NCI-H1694 treated with DMSO at 0.1 percent for 48 hours (cell line): ENCODE data around the gene SULT1A2.
"Not testable (repeated sequence)": the region's sequence is repeated elsewhere in the genome, so short reads cannot be mapped to it uniquely, and the experiment has no call there.

Source experiments
- DNase-seq: peaks from one replicate; lab custom pipeline; 2025; lab: John Stamatoyannopoulos, UW

The SULT1A2 gene

DNA sequence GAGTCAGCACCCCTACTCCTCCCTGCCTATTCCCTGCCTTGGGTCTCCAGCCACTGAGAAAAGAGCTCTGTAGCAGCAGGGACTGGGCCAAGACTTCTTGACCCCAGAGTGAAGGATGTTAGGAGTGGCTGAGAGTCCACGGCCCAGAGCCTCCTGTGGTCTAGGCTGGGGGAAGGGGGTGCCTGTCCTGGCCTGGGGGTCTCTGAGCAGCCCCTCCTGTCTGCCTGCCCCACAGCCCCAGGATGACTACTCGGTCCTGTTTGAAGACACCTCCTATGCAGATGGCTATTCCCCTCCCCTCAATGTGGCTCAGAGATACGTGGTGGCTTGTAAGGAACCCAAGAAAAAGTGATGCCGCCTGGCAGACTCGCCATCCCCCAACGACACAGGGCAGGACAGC lies 5.5 kb downstream of the SULT1A2 start:
- no peak for DNase-seq

DNA sequence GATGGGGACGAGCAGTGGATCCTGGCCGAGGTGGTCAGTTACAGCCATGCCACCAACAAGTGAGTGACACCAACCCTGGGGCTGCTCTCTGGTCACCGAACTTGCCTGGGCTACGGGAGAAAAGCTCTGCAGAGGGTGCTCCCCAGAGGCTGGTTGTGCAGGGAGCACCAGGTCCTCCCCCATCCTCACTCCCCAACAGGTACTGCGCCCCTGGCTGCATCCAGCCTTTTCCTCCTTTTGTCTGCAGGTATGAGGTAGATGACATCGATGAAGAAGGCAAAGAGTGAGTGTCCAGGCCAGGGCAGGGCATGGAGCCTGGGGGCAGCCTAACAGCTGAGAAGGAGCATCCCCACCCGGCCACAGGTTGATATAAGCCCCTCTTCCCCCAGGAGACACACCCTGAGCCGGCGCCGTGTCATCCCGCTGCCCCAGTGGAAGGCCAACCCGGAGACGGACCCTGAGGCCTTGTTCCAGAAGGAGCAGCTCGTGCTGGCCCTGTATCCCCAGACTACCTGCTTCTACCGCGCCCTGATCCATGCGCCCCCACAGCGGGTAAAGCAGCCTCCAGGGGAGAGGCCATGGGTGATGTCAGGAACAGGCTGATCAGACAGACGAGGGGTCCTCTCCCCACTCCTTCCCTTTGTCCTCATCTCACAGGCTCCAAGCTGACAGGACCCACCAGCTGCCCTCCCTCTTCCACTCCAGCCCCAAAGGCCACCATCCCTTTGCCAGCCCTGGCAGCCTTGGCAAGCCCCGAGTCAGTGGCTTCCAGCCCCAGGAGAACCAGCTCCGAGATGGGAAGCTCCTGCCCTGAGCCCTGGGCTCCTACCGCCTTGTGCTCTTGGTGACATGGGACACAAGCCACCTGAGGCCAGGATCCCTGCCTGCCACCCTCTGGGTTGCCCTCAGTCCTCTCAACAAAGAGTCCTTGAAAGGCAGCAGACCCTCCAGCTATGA lies 6.2 kb downstream of the SULT1A2 start:
- no peak for DNase-seq

DNA sequence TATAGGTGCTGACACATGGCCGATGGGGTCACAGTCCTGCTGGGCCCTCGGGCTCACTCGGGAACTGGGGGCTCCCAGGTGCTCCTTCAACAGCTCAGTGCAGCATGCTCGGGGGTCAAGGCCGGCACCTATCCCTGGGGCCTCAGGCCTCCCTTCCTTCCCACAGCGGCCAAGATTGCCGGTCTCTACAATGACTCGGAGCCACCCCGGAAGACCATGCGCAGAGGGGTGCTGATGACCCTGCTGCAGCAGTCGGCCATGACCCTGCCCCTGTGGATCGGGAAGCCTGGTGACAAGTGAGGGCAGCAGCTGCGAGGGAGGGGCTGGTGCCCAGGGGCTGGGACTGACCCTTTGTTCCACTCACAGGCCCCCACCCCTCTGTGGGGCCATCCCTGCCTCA lies 6.9 kb downstream of the SULT1A2 start:
- DNase-seq = no peak

DNA sequence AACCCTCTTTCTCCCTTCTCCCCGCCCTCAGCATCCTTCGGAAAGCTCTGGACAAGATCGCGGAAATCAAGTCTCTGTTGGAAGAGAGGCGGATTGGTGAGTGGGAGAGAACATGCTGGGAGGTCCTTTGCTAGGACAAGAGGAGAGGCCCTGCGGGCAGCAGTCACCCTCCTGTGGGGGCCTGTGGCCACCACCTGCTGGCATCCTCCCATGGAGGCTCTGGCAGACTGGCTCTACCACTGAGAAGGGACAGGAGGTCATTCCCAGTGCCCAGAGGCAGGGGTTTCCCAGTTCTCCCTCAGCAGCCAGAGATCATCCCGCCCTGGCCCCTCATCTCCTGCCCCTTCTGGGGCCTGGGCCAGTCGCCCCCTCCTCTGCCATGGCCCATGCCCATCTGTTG lies 7.8 kb downstream of the SULT1A2 start:
- DNase-seq = no peak

DNA sequence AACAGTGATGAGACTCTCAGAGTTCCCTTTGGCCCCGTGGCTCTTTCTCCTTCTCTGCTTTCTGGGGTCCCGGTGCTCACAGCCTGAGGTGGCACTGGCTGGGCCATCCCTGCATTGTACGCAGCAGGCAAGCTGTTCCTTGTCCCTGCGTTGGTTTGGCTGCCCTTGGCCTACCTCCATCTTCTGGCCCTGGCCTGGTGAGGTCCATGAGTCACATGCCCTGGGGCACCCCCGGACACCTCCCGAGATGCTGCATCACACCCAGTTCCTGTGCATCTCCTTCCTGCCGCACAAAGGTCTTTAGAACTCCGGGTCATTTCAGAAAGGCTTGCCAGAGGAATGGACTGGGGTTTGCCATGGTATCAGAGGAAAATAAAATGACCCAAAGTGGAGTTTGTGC lies 9.5 kb downstream of the SULT1A2 start:
- no peak for DNase-seq

DNA sequence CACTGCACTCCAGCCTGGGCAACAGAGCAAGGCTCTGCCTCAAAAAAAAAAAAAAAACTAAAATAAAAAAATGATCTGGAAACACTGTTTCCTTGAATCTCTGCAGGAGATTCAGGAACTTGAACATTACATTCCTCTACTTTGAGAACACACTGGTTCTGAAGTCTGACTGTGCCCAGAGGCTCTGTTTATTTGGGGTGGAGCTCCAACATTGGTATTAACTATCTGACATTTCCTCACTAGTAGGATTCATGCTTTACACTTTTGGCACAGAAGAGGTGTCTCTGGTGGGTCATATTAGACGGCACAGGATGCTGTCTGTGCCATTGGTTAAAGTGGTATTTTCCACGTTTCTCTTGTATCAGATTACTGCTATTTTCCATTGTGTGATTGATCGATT lies 10.4 kb downstream of the SULT1A2 start:
- DNase-seq = no peak

DNA sequence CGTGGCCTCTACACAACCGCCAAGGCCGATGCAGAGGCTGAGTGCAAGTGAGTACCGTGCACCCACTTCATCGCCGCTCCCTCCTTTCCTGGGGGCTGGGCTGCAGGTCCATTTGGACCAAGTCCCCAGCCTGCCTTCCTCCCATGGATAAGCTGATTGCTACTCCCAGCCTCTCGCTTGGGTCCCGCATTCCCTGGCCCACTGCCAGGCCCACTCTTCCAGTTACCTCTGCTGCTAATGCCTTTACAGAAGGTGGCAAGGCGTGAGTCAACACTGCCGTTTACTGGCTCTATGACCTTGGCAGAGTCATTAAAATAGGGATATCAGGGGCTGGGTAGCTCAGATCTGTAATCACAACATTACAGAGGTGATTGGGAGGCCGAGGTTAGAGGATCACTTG lies 11.2 kb downstream of the SULT1A2 start:
- no peak for DNase-seq

DNA sequence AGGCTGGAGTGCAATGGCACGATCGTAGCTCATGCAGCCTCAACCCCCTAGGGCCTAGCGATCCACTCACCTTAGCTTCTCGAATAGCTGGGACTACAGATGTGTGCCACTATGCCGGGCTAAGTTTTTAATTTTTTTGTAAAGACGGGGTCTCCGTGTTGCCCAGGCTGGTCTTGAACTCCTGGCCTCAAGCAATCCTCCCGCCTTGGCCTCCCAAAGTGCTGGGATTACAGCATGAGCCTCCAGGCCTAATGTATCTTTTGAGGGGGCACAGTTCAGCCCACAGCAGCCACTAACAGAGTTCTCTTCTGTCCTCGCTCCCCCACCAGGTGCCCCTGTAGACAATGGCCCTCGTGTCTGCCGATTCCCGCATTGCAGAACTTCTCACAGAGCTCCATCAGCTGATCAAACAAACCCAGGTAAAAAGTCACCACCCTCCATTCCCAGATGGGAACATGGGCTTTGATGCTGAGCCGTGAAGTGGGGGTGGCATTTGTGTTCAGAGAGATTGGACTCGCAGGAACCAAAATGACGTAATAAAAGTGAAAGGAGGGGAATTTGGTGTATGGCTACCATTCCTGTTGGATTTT lies 16.0 kb downstream of the SULT1A2 start:
- DNase-seq = no peak

DNA sequence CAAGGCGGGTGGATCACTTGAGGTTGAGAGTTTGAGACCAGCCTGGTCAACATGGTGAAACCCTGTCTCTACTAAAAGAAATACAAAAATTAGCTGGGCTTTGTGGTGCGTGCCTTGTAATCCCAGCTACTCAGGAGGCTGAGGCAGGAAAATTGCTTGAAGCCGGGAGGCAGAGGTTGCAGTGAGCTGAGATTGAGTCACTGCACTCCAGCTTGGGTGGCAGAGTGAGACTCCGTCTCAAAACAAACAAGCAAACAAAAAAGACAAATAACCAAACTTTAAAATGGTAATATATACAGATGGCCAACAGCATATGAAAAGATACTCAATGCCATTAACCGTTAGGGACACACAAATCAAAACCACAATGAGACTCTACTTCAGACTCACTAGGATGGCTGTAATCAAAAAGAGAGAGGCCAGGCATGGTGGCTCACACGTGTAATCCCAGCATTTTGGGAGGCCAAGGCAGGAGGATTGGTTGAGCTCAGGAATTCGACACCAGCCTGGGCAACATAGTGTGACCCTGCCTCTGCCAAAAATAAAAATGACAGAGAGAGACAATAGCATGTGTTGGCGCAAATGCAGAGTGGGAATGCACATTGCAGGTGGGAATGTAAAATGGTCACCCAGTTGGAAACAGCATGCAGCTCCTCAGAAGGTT lies 21.3 kb downstream of the SULT1A2 start:
- no peak for DNase-seq

DNA sequence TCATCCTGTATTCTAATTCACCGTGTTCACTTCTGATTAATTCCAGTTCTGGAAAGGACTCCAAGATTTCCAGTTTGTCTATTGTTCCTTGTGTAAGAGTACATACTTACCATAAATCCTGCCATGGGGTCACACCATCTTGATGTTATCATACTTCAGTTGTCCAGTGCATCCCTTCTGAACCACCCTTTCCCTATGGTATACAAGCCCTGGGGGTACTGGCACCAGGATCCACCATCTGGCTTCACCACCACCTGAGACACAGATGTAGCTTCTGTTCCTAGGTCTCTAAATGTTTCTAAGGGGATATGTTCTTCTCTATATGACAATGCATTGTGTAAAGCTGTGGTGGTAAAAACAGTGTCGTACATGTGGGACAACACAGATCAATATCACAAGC lies 21.9 kb downstream of the SULT1A2 start:
- DNase-seq = no peak

DNA sequence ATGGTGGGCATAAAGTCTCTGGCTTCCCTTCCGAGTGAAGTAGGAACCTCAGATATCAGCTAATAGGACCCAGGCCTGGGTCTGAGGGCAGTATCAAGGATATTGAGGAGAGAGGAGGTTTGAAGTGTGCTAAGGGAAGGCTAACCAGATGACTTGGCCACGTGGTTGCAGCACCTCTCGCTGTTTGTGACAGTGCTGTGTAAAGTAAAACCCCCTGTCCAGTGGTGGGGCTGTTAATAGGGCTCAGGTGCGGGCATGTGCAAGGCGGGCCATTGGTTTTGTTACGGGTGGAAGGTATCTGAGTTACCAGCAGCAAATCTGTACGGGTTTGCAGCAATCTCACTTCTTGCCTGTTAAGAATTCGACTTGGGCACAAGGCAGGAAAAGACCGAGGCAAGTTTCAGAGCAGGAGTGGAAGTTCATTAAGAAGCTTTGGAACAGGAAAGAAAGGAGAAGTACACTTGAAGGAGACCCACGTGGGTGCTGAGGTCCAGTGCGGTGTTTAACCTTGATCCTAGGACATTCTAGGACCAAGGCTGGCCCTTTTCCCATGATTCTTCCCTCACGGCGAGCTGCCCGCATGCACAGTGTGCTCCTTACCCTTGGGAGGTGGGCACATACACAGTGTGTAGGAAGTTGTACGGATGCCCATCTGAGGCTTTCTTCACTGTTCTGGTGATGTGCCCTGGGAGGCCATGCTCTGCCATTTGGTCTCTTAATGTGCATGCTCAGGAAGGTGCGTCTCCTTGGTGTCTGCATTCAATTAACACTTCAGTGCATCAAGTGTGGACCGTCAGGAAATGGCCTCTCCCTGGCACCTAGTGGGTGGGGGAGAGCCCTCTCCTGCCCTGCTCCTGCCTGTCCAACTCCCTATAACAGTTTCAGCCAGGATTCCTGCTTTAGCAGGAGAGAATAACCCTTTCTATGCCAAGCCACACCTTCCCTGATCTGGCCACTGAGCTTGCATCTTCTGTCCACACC lies 22.8 kb downstream of the SULT1A2 start:
- DNase-seq = no peak

DNA sequence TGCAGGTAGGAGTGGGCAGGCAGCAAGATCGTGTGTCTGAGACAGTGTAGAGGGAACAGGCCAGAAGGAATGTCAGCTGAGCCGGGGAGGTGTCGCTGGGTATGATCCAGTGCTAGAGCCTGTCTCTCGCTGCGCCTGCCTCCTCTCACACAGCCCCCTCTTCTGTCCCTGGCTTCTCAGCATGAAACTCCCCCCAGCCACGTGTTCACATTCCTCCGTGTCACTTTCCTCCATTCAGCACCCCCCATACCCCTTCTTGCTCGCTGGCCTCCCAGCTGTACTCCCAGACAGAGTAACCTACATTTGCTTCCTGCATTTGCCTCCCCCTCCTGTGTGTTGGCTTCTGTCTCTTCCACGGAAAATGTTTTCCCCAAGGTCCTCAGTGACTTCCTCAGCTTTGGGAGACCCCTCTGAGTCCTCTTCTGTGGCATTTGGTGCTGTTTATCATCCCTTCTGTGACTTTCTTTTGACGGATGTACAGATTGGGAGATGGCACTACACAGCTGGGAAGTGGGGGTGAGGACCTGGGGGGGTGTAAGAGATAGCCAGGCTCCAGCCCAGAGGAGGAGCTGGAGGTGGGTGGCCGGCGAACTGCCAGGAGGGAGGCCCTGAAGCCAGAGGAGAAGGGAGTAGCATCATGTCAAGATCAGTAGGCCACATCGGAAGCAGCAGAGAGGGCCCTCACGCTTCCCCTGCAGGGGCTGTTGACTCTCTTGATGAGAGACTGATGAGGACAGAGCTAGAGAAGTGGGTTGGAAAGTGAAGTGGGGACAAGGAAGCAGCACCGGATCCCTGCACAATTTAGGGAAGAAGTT lies 23.9 kb downstream of the SULT1A2 start:
- no peak for DNase-seq

DNA sequence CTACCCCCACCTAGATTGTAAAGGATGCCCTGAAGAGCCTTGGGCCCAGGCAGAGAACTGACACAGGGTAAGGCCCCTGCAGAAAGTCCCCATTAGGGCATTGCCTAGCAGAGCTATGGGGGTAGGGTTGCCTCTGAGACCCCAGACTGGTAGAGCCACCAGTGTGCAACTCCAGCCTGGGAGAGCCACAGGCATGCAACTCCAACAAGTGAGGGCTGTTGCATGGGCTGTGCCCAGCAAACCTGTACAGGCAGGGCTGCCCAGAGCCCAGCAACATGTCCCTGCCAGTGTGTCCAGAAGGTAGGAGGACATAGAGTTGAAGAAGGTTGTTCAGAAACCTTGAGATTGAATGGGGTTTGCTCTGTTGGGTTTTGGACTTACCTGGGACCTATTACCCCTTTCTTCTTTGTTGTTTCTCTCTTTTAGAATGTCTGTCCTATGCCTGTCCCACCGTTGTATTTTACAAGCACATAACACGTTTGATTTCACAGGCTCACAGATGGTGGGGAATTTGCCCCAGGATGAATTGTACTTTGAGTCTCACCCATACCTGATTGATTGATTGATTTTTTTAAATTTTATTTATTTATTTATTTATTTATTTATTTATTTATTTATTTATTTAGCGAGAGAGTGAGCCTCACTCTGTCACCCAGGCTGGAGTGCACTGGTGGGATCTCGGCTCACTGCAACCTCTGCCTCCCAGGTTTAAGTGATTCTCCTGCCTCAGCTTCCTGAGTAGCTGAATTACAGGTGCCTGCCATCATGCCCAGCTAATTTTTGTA lies 26.7 kb downstream of the SULT1A2 start:
- no peak for DNase-seq

DNA sequence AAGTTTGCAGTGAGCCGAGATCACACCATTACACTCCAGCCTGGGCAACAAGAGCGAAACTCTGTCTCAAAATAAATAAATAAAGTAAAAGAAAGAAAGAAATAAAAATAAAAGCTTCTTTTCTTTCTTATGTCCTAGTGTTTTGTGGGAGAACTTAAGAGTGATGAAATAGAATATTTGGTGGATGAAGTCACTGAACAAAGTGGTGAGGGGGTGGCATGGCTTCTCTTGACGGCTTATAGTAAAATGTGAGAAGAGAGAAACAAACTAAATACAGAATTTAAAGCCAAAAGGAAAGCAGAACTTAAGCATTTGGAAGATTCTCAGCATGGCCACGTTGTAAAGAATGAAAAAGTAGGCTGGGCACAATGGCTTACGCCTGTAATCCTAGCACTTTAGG lies 27.8 kb downstream of the SULT1A2 start:
- no peak for DNase-seq

DNA sequence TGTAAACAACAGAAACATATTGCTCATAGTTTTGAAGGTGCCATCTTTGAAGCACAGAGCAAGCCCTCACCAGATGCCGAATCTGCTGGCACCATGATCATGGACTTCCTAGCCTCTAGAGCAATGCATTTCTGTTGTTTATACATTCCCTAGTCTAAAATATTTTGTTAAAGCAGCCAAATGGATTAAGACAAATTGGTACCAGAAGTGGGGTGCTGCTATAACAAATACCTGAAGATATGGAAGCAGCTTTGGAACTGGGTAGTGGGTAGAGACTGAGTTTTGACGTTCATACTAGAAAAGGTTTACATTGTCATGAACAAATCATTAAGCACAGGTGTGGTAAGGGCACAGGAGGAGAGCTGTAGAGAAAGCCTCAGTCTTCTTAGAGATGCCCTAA lies 29.6 kb downstream of the SULT1A2 start:
- DNase-seq = no peak

DNA sequence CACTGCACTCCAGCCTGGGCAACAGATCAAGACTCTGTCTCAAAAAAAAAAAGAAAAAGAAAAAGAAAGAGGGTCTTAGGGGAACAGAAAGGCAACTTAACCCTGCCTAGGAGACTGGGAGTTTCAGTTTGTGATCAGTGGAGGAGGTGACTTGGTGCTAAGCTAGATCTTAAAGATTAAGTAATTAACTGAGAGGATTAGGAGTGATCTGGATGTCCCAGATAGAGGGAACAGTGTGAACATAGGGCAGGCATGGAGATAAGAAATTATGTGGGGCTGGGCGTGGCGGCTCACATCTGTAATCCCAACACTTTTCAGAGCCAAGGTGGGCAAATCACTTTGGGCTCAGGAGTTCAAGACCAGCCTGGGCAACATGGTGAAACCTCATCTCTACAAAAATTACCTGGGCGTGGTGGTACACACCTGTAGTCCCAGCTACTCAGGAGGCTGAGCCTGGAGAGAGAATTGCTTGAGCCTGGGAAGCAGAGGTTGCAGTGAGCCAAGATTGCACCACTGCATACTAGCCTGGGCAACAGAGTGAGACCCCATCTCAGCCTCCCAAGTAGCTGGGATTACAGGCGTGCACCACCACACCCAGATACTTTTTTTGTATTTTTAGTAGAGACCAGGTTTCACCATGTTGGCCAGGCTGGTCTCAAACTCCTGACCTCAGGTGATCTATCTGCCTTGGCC lies 30.5 kb downstream of the SULT1A2 start:
- not testable (repeated sequence) for DNase-seq

DNA sequence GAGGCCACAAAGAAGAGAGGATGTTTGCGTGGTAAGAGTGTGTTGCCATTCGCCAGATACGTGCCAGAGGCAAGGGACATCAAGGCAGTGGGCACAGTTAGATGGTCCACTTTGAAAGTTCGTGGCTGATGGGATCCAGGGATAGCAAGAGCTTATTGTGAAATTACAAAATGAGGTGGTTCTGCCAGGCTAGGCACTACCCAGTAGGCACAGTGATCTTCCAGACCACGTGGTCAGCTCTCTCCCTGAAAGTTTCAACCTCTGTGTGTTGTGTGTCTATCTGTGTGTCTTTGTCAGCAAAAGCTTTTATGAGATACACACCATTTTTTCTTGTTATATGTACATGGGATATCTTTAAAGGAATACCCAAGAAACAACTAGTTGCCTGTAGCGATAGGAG lies 33.6 kb downstream of the SULT1A2 start:
- no peak for DNase-seq

DNA sequence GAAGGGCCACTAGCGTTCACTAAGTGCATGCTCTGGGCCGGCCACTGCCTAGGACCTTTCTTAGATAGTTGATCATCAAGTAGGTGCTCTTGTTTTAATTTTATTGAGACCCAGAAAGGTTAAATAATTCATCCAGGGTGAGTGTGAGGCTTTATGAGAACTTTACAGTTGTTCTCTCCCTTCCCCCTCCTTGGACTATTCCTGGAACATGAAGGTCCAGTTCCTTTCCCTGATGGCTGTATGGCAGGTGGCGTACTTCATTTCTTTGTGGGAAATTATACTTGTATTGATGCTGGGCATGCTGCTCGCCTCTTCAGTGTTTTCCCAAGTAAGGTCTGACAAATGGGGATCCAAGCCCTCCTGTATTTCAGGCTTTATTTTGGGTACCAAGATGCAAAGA lies 34.7 kb downstream of the SULT1A2 start:
- DNase-seq = no peak

DNA sequence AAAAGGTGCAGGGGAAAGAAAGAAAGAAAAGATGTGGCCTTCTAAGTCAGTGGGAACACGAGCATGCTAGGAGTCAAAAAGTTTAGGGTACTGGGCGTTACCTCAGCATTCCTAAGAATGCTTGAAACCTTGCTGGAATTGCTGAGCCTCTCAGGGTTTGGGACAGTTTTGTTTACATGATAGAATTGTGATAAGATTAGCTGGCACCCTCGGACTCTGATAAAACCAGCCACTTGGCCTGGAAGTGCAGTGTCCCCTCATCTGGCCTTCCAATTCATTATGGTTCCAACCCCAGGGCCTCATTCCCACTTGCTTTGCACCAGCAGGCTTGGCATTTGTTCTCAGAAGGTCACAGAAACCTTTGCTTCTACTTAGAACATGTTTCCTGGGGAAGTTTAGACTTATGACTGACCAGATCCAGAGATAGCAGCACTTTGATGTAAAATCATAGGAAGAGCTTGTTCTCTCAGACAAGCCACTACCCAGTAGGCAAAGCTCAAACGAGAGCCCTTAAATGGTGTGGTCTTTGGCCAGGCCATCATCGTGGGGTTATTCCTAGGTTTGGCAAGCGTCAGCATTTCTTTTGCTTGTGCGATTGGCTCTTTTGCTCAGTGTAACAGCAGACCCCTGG lies 35.2 kb downstream of the SULT1A2 start:
- DNase-seq = no peak
